ENCODE results near the gene DSG4.
"Not testable (repeated sequence)": the region's sequence is repeated elsewhere in the genome, so short reads cannot be mapped to it uniquely, and the experiment has no call there.

The DSG4 gene

GRCh38 chr18:31376477-31376876, at the start of gene DSG4:
TSS of gene DSG4 (plus strand) at chr18:31376777. CDS start at chr18:31376912, 135 bp downstream.
- no peak for FAIRE-seq

- no peak for FAIRE-seq
These were observed 46.7 kb upstream of the DSG4 start for GRCh38 chr18:31329787-31330438.

- no peak for FAIRE-seq
These were observed 33.1 kb upstream of the DSG4 start for GRCh38 chr18:31343454-31343853.

GRCh38 chr18:31353336-31353735, 23.2 kb upstream of the DSG4 start:
- FAIRE-seq, result not testable (repeated sequence)

GRCh38 chr18:31354990-31355389, 21.6 kb upstream of the DSG4 start:
- FAIRE-seq, result no peak

- no peak for FAIRE-seq
These were observed 20.6 kb upstream of the DSG4 start for GRCh38 chr18:31356025-31356424.

- no peak for FAIRE-seq
These were observed 12.4 kb upstream of the DSG4 start for GRCh38 chr18:31364190-31364589.

- FAIRE-seq, result no peak
These were observed 7.1 kb upstream of the DSG4 start for GRCh38 chr18:31369478-31369877.

- FAIRE-seq, result no peak
These were observed 4.6 kb upstream of the DSG4 start for GRCh38 chr18:31371989-31372388.

- no peak for FAIRE-seq
These were observed 2.9 kb upstream of the DSG4 start for GRCh38 chr18:31373641-31374040.

- no peak for FAIRE-seq
These were observed 4.3 kb downstream of the DSG4 start for GRCh38 chr18:31380912-31381311.

- no peak for FAIRE-seq
These were observed 5.5 kb downstream of the DSG4 start for GRCh38 chr18:31382107-31382506.

- FAIRE-seq, result no peak
These were observed 10.2 kb downstream of the DSG4 start for GRCh38 chr18:31386741-31387140.

GRCh38 chr18:31393286-31393685, 16.7 kb downstream of the DSG4 start:
- FAIRE-seq, result no peak

- FAIRE-seq, result no peak
These were observed 20.4 kb downstream of the DSG4 start for GRCh38 chr18:31396796-31397612.

GRCh38 chr18:31398191-31398590, 21.6 kb downstream of the DSG4 start:
- FAIRE-seq, result no peak

GRCh38 chr18:31399306-31400032, 22.9 kb downstream of the DSG4 start:
- FAIRE-seq, result no peak

GRCh38 chr18:31401156-31402025, 24.8 kb downstream of the DSG4 start:
- FAIRE-seq, result peak; percentile 65

- FAIRE-seq, result peak; percentile 98
These were observed 25.4 kb downstream of the DSG4 start for GRCh38 chr18:31402026-31402373.

GRCh38 chr18:31403409-31403808, 26.8 kb downstream of the DSG4 start:
- FAIRE-seq, result no peak

GRCh38 chr18:31407649-31408048, 31.1 kb downstream of the DSG4 start:
- no peak for FAIRE-seq

- FAIRE-seq, result no peak
These were observed 32.7 kb downstream of the DSG4 start for GRCh38 chr18:31409276-31409675.

Measured in islet of Langerhans (tissue), 1 donor.